ENCODE results near the gene PALLD. TPM values are rescaled to one million over a fixed set of nuclear protein-coding genes. Genes with fewer than 3 reads are reported as not detected.

PALLD gene
- total RNA-seq, 1 experiment from 2014 or later = 18.3 TPM

GRCh38 chr4:168917138-168917779 lies 420.4 kb downstream of the PALLD start:
- H3K27ac ChIP-seq (ENCODE audit: insufficient read length, low read depth, low read length) = no peak overlapping the region
- DNase-seq = no peak

More at GRCh38 chr4:168917138-168917779, 420.4 kb downstream of the PALLD start:
- H3K9me3 ChIP-seq (ENCODE audit: control insufficient read depth, low read depth, low read length) = no peaks in the 10 kb centered on the region
- Mint-ChIP-seq H3K27me3 (ENCODE audit: low read depth) (no peaks in the 10 kb centered on the region), H3K4me1 (peaks cover 26 to 36% of the 10 kb centered on the region in 2 experiments), H3K4me3 (no peak overlapping the region), H3K9me3 (no peaks in the 10 kb centered on the region), H3K27ac (peak overlapping the region in 2 of 3 experiments; percentile 18 to 67; a peak in 2 of 7 replicates), H3K36me3 (ENCODE audit: insufficient read depth in 1 of 3, low read depth in 3 of 3) (peaks cover 0 to 8% (median 8%) of the 10 kb centered on the region in 3 experiments; a peak in 2 of 7 replicates)
- H4K5ac ChIP-seq (ENCODE audit: insufficient read length, low read depth, low read length) = no peak overlapping the region
- H4K20me1 ChIP-seq (ENCODE audit: control insufficient read depth, insufficient read depth, insufficient read length) = no peaks in the 10 kb centered on the region
- H2BK5ac ChIP-seq (ENCODE audit: insufficient read length, low read length) = no peak overlapping the region
- no peaks in the 10 kb centered on the region for H3K23me2 ChIP-seq (ENCODE audit: insufficient read length, low read depth, low read length, poor library complexity, severe bottlenecking)
- no peak overlapping the region for H2BK12ac ChIP-seq (ENCODE audit: insufficient read length, low read depth, low read length)
- no CpG with 5 or more reads among the region's 8 CpGs for WGBS (ENCODE audit: extremely low coverage, insufficient read length, low lambda C conversion rate)
- H2BK15ac ChIP-seq (ENCODE audit: low read depth, low read length) = no peak overlapping the region
- H3K14ac ChIP-seq (ENCODE audit: insufficient read depth, low read length) = no peak overlapping the region
- H3K4me1 ChIP-seq (ENCODE audit: insufficient read depth, low read length) = peaks cover 8% of the 10 kb centered on the region
- H3K4ac ChIP-seq (ENCODE audit: low read depth, low read length) = no peak overlapping the region
- no peaks in the 10 kb centered on the region for H3K79me2 ChIP-seq (ENCODE audit: insufficient read depth, low read length)
- no peak overlapping the region for H3K18ac ChIP-seq (ENCODE audit: insufficient read length, low read depth, low read length)
- no peak overlapping the region for H3K9ac ChIP-seq (ENCODE audit: extremely low read depth, insufficient read length, low read length)
- H3K56ac ChIP-seq (ENCODE audit: insufficient read length, low read depth, low read length) = no peak overlapping the region
- peak; percentile 82 for TF ChIP-seq CTCF (conservative IDR thresholded peaks at IDR 0.05)
- H3K4me2 ChIP-seq (ENCODE audit: insufficient read depth, insufficient read length, low read length) = no peak overlapping the region
- H2BK20ac ChIP-seq (ENCODE audit: low read depth, low read length, poor library complexity, severe bottlenecking) = no peak overlapping the region
- no peak overlapping the region for H4K8ac ChIP-seq (replicated peaks; ENCODE audit: insufficient read length, low read depth, low read length)
- H2BK120ac ChIP-seq (ENCODE audit: low read depth, low read length, poor library complexity, severe bottlenecking) = no peak overlapping the region
- no peaks in the 10 kb centered on the region for H3K27me3 ChIP-seq (ENCODE audit: insufficient read depth, low read length)
- no peak overlapping the region for H3T11ph ChIP-seq (ENCODE audit: low read length)
- no peaks in the 10 kb centered on the region for H3K79me1 ChIP-seq (ENCODE audit: insufficient read depth, low read depth, low read length, poor library complexity, severe bottlenecking)
- H4K91ac ChIP-seq (ENCODE audit: insufficient read length, low read depth, low read length) = no peak overlapping the region
- no peak overlapping the region for H2AFZ ChIP-seq (ENCODE audit: low read length)
- H3K23ac ChIP-seq (ENCODE audit: insufficient read length, low read depth, low read length) = no peak overlapping the region
- H2AK5ac ChIP-seq (ENCODE audit: insufficient read length, low read length) = no peak overlapping the region

All from H9 (cell line).